Hepatocyte (in vitro differentiated cells): Measurements from ENCODE around the gene GTPBP2. TPM values are rescaled to one million over a fixed set of nuclear protein-coding genes. Genes with fewer than 3 reads are reported as not detected.

Experiments used
- DNase-seq: peaks from one replicate; pipeline ENCODE4 v3.0.0-alpha.2; 2016; ENCODE audit warnings: low spot score
- H2AFZ ChIP-seq: fragments of 200-600 bp; sonication (generic); 2 replicates; pipeline ENCODE4 v1.6.0; 2016; ENCODE audit warnings: antibody characterized with exemption, mild to moderate bottlenecking
- H3K27ac ChIP-seq: fragments of 200-600 bp; sonication (generic); 2 replicates; pipeline ENCODE4 v1.5.1; 2016; ENCODE audit warnings: mild to moderate bottlenecking
- H3K27me3 ChIP-seq: fragments of 200-600 bp; sonication (generic); 2 replicates; pipeline ENCODE4 v1.6.1; 2016
- H3K36me3 ChIP-seq: fragments of 200-600 bp; sonication (generic); replicated peaks from 2 replicates; pipeline ENCODE4 v1.5.1; 2016; ENCODE audit warnings: low read depth; ENCODE audit not compliant: insufficient read depth
- H3K4me1 ChIP-seq: fragments of 200-600 bp; sonication (generic); 2 replicates; pipeline ENCODE4 v1.5.1; 2016; ENCODE audit warnings: mild to moderate bottlenecking, moderate library complexity; ENCODE audit not compliant: insufficient read depth
- H3K4me2 ChIP-seq: fragments of 200-600 bp; sonication (generic); 2 replicates; pipeline ENCODE4 v1.6.0; 2016
- H3K4me3 ChIP-seq: fragments of 200-600 bp; sonication (generic); 2 replicates; pipeline ENCODE4 v1.5.1; 2016; ENCODE audit warnings: mild to moderate bottlenecking
- H3K79me2 ChIP-seq: fragments of 200-600 bp; sonication (generic); 2 replicates; pipeline ENCODE4 v1.6.0; 2017; ENCODE audit warnings: mild to moderate bottlenecking
- H3K9me2 ChIP-seq: fragments of 200-600 bp; sonication (generic); replicated peaks from 2 replicates; pipeline ENCODE4 v1.6.0; 2017; ENCODE audit warnings: mild to moderate bottlenecking; ENCODE audit not compliant: insufficient read depth
- H3K9me3 ChIP-seq: fragments of 200-600 bp; sonication (generic); 2 replicates; pipeline ENCODE4 v1.5.1; 2016; ENCODE audit warnings: low read depth, mild to moderate bottlenecking
- H4K20me1 ChIP-seq: fragments of 200-600 bp; sonication (generic); 2 replicates; pipeline ENCODE4 v1.6.0; 2016; ENCODE audit warnings: mild to moderate bottlenecking; ENCODE audit not compliant: insufficient read depth, poor library complexity, severe bottlenecking
- EZH2 ChIP-seq: fragments of 200-600 bp; sonication (generic); IDR thresholded peaks from 2 replicates; pipeline ENCODE4 v1.6.1; 2016; ENCODE audit warnings: antibody characterized with exemption, mild to moderate bottlenecking, borderline replicate concordance
- EZH2phosphoT487 ChIP-seq: fragments of 200-600 bp; sonication (generic); IDR thresholded peaks from one replicate; pipeline ENCODE4 v1.6.1; 2018; ENCODE audit warnings: antibody characterized with exemption, mild to moderate bottlenecking, low read depth, moderate library complexity; ENCODE audit not compliant: unreplicated experiment, severe bottlenecking
- WGBS: methylation state at CpG from one replicate; pipeline ENCODE4 v1.1.6; 2016; ENCODE audit warnings: low lambda C conversion rate; ENCODE audit errors: missing lambda C conversion rate; 5-methylcytosine and 5-hydroxymethylcytosine counted together
- polyA plus RNA-seq: library from polyadenylated mRNA; unstranded; fragments of >200 nt; fragmentation: Nextera tagmentation; extraction: Ambion mirVana; gene quantifications from 2 replicates; pipeline ENCODE4 v1.2.1, GENCODE V29; 2016
- total RNA-seq: library from RNA; depleted of rRNA; stranded (reverse); fragments of >200 nt; gene quantifications from 2 replicates; pipeline ENCODE4 v1.2.3, GENCODE V29; 2014
- TF ChIP-seq, protein P1 (sequence below): fragments of 200-600 bp; sonication (generic); IDR thresholded peaks from 2 replicates; pipeline ENCODE4 v1.5.1; 2016; ENCODE audit warnings: antibody characterized with exemption, mild to moderate bottlenecking; ENCODE audit not compliant: poor library complexity

Gene GTPBP2
- total and polyA plus RNA-seq, 2 experiments from 2014 or later, result 21.9 to 59.5 TPM

DNA sequence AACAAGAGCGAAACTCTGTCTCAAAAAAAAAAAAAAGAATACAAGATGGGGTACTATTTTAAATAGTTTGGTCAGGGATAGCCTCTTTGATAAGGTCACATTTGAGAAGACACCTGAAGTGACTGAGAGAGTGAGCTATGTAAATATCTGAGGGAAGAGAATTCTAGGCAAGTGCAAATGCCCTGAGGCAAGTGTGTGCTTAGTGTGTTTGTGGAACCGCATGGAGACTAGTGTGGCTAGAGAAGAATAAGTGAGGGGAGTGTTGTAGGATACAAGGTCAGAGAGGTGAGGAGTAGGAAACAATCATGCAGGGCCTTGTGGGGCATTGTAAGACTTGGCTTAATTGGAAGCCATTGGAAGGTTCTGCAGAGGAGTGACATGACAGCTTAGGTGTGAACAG is 19.2 kb upstream of the GTPBP2 start:
- peaks cover 4% of the 10 kb centered on the region for H3K4me1 ChIP-seq
- 91% methylated on average over 2 of the region's 2 CpGs for WGBS
- no peaks in the 10 kb centered on the region for H4K20me1 ChIP-seq
- H3K9me2 ChIP-seq, result no peaks in the 10 kb centered on the region
- no peak overlapping the region for H2AFZ ChIP-seq
- no peak overlapping the region for H3K27ac ChIP-seq
- H3K9me3 ChIP-seq, result no peaks in the 10 kb centered on the region
- no peak overlapping the region for H3K4me2 ChIP-seq
- H3K36me3 ChIP-seq, result no peaks in the 10 kb centered on the region
- H3K27me3 ChIP-seq, result no peaks in the 10 kb centered on the region
- no peak for TF ChIP-seq EZH2phosphoT487
- TF ChIP-seq EZH2, result no peak
- TF ChIP-seq, protein P1, sequence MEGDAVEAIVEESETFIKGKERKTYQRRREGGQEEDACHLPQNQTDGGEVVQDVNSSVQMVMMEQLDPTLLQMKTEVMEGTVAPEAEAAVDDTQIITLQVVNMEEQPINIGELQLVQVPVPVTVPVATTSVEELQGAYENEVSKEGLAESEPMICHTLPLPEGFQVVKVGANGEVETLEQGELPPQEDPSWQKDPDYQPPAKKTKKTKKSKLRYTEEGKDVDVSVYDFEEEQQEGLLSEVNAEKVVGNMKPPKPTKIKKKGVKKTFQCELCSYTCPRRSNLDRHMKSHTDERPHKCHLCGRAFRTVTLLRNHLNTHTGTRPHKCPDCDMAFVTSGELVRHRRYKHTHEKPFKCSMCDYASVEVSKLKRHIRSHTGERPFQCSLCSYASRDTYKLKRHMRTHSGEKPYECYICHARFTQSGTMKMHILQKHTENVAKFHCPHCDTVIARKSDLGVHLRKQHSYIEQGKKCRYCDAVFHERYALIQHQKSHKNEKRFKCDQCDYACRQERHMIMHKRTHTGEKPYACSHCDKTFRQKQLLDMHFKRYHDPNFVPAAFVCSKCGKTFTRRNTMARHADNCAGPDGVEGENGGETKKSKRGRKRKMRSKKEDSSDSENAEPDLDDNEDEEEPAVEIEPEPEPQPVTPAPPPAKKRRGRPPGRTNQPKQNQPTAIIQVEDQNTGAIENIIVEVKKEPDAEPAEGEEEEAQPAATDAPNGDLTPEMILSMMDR, result no peak
- DNase-seq, result no peak
- H3K79me2 ChIP-seq, result no peaks in the 10 kb centered on the region
- H3K4me3 ChIP-seq, result no peak overlapping the region

DNA sequence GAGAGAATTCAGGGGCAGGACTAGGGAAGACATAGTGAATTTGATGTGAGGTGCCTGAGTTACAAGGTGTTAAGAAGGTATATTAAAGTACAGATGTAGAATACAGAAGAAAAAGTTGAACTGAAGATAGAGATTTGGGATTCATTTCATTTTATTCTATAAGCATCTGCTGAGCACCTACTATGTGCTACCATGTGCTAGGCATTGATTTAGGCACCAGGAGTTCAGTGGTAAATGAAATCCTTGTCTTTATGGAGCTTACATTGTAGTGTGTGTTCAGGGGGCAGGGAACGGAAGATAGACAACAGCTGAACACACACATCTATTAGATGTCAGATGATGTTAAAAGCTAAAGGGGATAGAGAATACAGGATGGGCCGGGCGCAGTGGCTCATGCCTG is 18.5 kb upstream of the GTPBP2 start:
- WGBS, result 94% methylated on average over 3 of the region's 3 CpGs
- H3K79me2 ChIP-seq, result no peaks in the 10 kb centered on the region
- H3K27ac ChIP-seq, result no peak overlapping the region
- TF ChIP-seq, protein P1, result no peak
- TF ChIP-seq EZH2 (no peak), EZH2phosphoT487 (no peak)
- peaks cover 4% of the 10 kb centered on the region for H3K4me1 ChIP-seq
- H3K9me3 ChIP-seq, result no peaks in the 10 kb centered on the region
- H3K9me2 ChIP-seq, result no peaks in the 10 kb centered on the region
- DNase-seq, result no peak
- H2AFZ ChIP-seq, result no peak overlapping the region
- H4K20me1 ChIP-seq, result no peaks in the 10 kb centered on the region
- H3K36me3 ChIP-seq, result no peaks in the 10 kb centered on the region
- H3K4me3 ChIP-seq, result no peak overlapping the region
- no peaks in the 10 kb centered on the region for H3K27me3 ChIP-seq
- H3K4me2 ChIP-seq, result no peak overlapping the region

DNA sequence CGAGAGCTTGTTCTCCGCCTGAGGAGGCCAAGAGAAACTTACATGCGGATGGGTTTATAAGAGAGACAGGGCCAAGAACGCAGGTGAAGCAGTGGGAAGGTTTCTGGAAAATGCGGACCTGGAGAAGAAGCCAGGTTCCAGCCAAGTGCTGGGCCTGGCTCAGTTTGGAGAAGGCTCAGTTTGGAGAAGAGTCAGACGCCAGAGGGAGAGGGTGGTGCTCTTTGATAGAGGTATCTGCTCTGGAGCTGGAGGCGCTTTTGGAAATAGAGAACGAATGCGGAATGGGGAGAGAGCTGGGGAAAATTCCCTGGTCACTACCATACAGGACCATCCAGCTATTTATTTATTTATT is 16.5 kb upstream of the GTPBP2 start:
- no peak for DNase-seq
- H2AFZ ChIP-seq, result peak overlapping the region; percentile 94
- H3K4me1 ChIP-seq, result peaks cover 4% of the 10 kb centered on the region
- no peaks in the 10 kb centered on the region for H3K9me3 ChIP-seq
- H3K27me3 ChIP-seq, result no peaks in the 10 kb centered on the region
- no peaks in the 10 kb centered on the region for H4K20me1 ChIP-seq
- H3K4me2 ChIP-seq, result peak overlapping the region; percentile 88
- H3K9me2 ChIP-seq, result no peaks in the 10 kb centered on the region
- H3K27ac ChIP-seq, result peak overlapping the region; percentile 61
- peaks cover 10% of the 10 kb centered on the region for H3K79me2 ChIP-seq
- H3K4me3 ChIP-seq, result peak overlapping the region; percentile 23
- H3K36me3 ChIP-seq, result no peaks in the 10 kb centered on the region
- WGBS, result 18% methylated on average over 9 of the region's 9 CpGs
- TF ChIP-seq, protein P1, result no peak
- TF ChIP-seq EZH2 (no peak), EZH2phosphoT487 (no peak)

DNA sequence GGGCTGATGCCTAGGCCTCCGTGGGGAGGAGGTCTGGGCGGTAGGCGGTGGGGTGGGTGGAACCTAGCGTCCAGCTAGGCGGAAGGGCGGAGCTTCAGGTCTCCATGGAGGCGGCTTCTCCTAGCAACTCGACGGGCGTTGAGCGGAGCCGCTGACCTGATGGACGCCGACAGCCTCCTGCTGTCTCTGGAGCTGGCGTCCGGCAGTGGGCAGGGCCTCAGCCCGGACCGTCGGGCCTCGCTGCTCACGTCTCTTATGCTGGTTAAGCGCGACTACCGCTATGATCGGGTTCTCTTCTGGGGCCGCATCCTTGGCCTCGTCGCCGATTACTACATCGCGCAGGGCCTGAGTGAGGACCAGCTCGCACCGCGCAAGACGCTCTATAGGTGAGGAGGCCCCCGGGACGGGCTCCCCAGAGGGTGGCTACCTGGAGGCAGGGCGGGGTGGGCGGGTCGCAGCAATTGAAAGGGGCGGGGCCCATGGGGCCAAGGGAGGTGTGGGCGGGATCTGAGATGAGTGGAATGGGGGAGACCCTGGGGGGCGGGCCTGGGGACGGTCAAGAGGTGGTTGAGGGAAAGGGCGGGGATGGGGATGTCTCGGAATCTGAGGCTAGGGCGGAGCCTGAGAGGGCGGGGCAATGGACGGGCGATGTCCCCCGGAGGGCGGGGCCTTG is 16.0 kb upstream of the GTPBP2 start, which contains the start of gene RSPH9:
Gene RSPH9 (plus strand): TSS at position 97 of the 673 bp plus-strand sequence. CDS start 63 bp downstream, at position 160.
- WGBS, result 2% methylated on average over 33 of the region's 52 CpGs
- peaks cover 10% of the 10 kb centered on the region for H3K79me2 ChIP-seq
- peak within 1 kb of the TSS; percentile 61 for H3K27ac ChIP-seq
- H3K9me2 ChIP-seq, result no peaks in the 10 kb centered on the region
- H3K4me2 ChIP-seq, result peak within 1 kb of the TSS; percentile 88
- H3K27me3 ChIP-seq, result no peaks in the 10 kb centered on the region
- peak within 1 kb of the TSS; percentile 94 for H2AFZ ChIP-seq
- no peak for TF ChIP-seq EZH2
- TF ChIP-seq, protein P1, result no peak
- H4K20me1 ChIP-seq, result no peaks in the 10 kb centered on the region
- peaks cover 4% of the 10 kb centered on the region for H3K4me1 ChIP-seq
- peak within 1 kb of the TSS; percentile 23 for H3K4me3 ChIP-seq
- peak; percentile 86 for DNase-seq
- no peaks in the 10 kb centered on the region for H3K36me3 ChIP-seq
- H3K9me3 ChIP-seq, result no peaks in the 10 kb centered on the region
